HG02973 (cell line): ENCODE results near the gene LCE1C.

Experiments
- ATAC-seq: cut with Tn5 transposase; IDR thresholded peaks from one replicate; pipeline ENCODE4 v1.9.1; 2021; ENCODE audit warnings: moderate library complexity; ENCODE audit not compliant: unreplicated experiment

Gene LCE1C

GRCh38 chr1:152760551-152761190 is 45.8 kb downstream of the LCE1C start:
- ATAC-seq: no peak

GRCh38 chr1:152759453-152760173 is 46.8 kb downstream of the LCE1C start:
- no peak for ATAC-seq

GRCh38 chr1:152758636-152759035 is 47.8 kb downstream of the LCE1C start:
- no peak for ATAC-seq

GRCh38 chr1:152757747-152758146 is 48.7 kb downstream of the LCE1C start, which contains the start of gene KPRP:
Gene KPRP (plus strand): TSS chr1:152758025. CDS start chr1:152759589, 1,564 bp downstream.
- ATAC-seq: no peak

- ATAC-seq: no peak
These were observed 49.6 kb downstream of the LCE1C start for GRCh38 chr1:152756872-152757271.
